NCI-H146 (cell line): ENCODE results near the gene CAMTA2.

ENCODE experiments used
- DNase-seq: peaks from one replicate; lab custom pipeline; 2025; lab: John Stamatoyannopoulos, UW

Gene CAMTA2

DNA sequence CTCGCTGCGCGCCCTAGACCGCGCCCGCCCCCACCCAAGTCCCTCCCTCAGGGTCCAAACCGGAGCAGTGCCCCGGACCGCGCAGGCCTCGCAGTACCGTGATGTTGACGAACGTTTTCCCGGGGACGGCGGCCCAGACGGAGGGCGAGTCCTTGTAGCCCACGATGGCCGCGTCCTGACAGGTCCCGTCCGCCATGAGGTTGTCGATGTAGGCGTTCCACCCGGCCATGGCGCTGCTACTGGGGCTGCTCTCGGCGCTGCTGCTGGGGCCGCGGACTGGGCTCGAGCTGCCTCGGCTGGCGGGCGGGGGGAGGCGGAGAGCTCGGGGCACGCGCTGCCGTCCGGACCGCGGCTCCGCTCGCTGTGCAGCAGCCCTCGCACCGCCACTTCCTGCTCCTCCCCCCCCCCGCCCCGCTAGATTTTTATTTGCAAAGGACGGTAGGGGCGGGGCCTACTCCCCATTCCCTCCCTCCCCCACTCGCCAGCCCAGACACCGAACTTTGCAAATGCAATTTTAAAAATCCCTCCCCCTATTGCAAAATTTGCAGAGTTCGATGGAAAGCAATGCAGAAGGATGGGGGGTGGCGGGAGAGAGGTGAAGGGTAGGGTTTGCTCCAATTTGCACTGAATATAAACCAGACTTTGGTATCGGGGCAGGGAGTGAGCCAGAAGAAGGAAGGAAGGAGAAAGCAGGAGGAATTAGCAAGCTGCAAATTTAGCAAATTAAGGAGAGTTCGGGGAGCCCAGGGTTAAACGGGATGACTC, 39.1 kb downstream of the CAMTA2 start, which contains the start of gene PFN1:
Gene PFN1, minus strand, starts transcription at position 365 of the 765 bp plus-strand sequence. Its CDS starts 136 bp downstream, at position 229.
- peak; percentile 90 for DNase-seq

DNA sequence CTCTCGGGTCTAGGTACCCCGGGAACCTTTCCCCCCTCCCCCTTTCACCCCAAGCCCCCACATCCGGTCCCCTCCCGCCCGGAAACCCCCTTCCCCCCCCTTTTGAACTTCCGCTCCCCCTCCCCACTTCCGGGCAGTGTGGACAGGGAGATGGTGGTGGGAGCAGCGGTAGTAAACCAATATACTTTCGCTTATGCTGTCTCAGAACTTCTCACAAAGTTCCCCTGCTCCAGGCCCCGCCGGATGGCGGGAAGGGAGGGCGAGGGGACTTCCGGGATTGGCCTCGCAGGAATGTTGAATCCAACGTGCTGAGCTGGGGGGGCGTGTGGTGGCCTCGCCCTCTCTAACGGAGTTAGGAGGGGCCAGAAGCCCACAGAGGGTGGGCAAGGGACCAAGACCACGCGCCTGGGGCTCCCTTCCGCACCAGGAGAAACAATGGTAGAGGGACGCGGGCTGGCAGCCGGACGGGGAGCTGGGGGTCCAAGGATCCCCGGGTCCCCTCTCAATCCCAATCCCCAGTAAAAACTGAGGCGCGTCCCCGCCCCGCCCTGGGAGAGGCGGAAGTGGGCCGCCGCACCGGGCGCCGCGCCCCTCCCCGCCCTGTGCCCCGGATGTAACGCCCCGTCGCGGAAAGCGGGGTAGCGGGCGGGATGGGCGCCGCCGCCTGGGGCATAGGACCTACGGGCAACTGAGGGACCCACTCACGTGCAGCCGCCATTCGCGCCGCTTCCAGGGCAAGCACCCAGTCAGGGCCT, 39.9 kb downstream of the CAMTA2 start:
- DNase-seq, result peak; percentile 50

DNA sequence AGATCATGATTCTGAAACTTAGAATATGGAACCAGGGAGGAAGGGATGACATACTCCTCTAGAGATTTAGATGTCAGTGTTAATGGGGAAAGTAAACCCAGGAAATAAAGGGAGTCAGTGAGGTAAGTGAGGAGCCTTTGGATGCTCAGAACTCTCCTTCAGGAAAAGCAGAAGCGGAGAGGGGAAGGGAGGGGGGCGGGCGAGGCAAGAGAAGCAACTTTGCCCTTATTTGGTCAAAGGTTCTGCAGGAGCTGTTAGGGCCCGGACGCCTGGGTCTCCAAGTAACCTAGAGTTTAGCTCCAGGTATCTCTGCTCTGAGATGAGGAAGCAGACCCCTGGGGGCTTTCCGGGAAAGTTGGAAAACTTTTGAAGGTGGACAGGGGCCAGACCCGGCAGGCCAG, 40.5 kb downstream of the CAMTA2 start:
- peak; percentile 42 for DNase-seq

DNA sequence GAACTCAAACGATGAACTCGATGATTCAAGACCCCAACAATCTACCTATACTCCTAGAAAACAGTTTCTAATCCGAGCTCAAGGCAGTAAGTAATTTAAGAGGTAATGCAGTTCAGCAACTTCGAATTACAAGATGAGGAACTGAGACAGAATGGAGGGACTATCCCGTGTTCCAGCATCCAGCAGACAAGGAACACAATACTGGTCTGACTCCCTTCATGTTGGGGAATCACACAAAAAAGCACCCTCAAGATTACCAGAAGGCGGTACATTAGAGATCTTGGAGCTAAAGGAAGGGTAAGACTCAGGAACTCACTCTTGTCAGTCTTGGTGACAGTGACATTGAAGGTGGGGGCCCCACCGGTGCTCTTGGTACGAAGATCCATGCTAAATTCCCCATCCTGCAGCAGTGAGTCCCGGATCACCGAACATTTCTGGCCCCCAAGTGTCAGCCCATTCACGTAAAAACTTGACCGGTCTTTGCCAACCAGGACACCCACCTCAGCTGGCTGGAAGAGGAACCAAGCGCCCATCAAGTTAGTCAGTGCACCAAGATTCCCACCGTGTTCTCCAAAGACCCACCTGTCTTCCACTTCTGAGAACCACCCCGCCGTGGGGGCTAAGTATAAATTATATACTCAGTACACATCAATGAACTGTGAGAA, 41.0 kb downstream of the CAMTA2 start:
- no peak for DNase-seq

DNA sequence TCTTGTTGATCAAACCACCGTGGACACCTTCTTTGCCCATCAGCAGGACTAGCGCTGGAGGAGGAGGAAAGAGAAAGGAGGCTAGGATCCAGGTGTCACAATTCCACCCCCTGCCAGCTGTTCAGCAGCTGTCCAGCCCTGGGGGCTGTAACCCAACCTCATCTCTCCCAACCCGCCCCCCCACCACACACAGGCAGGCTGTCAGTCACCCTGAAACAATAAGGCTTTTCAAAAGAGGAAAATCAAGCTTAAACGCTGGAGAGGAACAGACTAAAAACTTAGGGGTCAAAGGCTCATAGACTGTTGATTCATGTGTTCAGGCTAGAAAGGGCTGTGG, 41.6 kb downstream of the CAMTA2 start:
- no peak for DNase-seq

DNA sequence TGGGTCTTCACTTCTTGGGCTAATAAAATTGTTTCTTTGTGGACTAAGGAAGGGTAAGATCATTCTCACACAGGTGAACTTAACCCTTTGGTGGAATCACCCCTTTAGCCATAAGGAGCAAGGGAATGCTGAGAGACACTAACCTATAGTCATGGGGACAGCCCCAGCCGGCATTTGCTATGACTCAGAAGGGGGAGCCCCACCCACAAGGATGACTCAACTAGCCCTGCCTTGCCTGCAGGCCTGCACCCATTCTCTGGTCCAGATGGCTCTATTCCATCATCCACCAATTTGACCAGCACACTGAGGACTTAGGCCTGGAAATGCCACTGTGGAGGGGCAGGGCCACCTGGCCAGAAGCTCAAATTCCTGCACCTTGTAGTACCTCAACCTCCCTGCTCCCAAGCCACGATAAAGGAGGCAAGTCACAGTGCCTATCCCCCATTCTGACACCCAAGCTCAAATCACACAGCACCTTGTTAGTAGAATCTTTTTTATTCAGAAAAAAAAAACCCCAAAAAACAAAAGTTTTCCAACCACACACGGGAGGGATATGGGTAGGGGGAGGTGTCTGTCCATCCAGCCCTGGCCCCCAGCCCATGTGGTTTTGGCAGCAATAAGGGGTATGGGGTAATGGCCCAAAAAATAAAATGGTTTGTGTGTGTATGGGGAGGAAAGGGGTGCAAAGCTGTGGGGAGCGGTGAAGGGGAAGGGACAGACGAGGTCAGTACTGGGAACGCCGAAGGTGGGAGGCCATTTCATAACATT, 42.1 kb downstream of the CAMTA2 start:
- no peak for DNase-seq

DNA sequence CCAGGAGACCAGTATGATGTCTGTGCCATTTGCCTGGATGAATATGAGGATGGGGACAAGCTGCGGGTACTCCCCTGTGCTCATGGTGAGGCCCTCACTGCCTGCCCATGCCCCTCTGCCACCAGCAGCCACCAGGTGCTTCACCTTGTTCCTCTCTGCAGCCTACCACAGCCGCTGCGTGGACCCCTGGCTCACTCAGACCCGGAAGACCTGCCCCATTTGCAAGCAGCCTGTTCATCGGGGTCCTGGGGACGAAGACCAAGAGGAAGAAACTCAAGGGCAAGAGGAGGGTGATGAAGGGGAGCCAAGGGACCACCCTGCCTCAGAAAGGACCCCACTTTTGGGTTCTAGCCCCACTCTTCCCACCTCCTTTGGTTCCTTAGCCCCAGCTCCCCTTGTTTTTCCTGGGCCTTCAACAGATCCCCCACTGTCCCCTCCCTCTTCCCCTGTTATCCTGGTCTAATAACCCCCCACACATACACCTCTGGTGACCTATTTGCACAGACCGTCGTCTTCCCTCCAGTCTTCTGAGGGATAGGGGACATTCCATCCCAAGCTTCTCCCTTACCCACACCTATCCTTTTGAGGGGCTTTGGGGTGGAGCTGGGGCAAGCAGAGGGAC, 42.8 kb downstream of the CAMTA2 start:
- no peak for DNase-seq

DNA sequence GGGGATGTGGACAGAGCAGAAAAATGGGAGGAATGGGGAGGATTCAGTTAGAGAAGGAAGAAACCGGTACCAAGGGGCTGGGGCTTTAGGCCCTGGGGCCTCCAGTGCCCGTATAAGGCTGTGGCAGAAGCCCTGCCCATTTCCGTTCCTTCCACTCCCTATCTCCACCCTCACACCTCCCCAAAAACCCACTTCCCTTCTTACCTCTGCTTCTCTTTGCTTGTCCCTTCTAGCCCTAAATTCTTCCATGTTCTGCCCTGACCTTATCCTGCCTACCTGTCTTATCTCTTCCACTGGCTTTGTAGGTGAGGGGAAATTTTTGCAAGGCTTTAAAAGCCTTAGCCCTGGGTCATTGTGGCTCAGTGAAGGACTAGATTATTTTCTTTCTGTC, 43.3 kb downstream of the CAMTA2 start:
- DNase-seq, result no peak

DNA sequence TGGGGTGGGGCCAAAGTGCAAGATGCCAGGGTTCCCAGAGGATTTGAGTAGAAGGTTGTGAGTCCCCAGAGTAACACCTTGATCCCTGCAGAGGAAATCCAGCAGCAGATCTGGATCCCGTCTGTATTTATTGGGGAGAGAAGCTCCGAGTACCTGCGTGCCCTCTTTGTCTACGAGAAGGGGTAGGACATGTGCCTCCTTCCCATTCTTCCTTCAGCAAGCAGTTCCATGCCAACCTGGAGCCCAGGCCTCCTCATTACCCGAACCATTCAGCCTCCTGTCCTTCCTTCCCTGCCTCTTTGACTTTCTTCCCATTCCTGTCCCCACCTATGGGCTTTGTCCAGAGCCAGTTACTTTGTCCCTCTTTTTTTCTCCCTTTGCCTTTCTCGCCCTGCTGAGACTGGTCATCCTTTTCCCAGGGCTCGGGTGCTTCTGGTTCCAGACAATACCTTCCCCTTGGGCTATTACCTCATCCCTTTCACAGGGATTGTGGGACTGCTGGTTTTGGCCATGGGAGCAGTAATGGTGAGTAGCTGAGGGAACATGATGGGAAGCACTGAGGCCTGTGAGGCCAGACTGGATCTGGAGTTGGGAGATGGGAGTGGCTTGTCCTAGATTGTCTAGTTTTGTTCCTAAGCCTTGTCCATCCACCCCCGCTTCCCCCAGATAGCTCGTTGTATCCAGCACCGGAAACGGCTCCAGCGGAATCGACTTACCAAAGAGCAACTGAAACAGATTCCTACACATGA, 44.5 kb downstream of the CAMTA2 start:
- no peak for DNase-seq

DNA sequence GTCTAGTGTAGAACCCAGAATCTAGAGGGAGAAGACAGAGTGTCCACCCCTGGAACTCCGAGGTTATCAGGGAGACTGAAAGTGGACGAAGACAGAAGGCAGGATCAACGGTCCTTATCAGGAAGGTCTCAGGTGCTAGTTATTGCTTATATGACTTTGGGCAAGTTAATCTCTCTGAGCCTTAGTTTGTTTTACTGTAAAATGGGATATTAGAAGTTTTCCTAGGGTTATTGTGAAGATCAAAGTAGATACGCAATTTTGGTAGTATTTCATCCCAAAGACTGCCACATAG, 46.2 kb downstream of the CAMTA2 start:
- no peak for DNase-seq

DNA sequence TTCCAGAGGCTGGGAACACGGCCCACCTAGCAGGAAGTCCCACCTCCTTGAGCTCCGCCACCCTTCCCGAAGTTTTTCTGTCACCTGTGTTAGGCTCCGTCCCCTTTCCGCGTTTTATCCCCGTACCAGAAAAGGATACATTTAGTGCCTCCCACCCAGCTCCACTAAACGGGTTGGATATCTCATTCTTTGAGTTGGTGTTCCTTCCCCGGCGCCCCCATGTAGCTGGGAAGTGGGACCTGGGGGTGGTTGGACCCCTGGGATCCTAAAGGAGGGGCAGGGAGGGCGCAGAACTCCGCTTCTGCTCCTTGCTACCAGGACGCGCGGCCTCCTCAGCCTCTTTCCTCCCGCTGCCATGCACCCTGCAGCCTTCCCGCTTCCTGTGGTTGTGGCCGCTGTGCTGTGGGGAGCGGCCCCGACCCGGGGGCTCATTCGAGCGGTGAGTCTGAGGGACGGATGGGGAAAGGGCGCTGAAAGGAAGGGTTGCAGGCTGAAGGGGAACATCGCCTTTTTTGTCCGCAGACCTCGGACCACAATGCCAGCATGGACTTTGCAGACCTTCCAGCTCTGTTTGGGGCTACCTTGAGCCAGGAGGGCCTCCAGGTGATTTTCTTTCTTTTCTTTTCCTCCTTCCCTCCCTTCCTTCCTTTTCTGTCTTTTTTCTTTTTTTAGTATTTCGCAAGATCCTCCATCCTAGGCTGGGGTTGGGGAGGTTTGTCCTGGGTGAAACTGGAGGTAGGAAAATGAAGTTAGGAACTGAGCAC, 46.7 kb downstream of the CAMTA2 start:
- DNase-seq, result no peak

DNA sequence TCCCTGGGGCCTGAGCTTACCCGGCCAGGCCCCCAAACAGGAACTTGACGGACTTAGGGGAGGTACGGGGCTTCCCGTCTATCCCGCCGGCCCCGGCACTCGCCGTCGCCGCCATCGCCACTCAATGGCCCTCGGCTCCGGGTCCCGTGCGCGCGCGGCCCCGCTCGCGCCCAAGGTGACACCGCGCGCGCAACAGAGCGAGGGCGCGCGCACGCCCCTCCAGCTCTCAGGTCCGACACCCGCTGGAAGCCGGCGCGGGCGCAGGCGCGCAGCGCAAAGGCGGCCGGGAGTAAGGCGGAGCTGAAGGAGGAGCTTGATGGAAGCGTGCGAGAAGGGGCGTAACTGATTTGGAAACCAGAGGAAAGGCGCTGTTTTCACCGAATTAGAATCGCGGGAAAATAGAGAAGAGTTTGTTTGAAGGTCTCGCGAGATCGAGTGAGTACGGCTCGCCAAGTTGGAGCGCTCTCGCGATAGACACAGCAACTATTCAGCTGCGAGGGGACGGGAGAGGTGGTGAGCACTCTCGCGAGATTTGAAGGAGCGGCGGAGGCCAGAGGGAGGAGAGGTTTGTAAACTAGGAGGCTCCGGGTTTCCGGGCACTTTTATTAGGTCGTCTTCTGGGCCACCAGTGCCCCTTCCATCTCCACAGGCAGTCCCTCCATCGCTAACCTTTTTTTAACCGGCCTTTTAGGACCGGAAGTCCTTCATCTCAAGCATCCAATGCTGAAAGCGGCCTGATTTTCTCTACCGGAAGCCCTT, 47.5 kb downstream of the CAMTA2 start, which contains the start of the genes RNF167 and SLC25A11:
Gene RNF167, plus strand, starts transcription at position 473 of the 759 bp plus-strand sequence. CDS start 642 bp downstream, outside the sequence.
Gene SLC25A11, minus strand, starts transcription at position 251 of the 759 bp plus-strand sequence. Its CDS starts 136 bp downstream, at position 115.
- peak; percentile 97 for DNase-seq

DNA sequence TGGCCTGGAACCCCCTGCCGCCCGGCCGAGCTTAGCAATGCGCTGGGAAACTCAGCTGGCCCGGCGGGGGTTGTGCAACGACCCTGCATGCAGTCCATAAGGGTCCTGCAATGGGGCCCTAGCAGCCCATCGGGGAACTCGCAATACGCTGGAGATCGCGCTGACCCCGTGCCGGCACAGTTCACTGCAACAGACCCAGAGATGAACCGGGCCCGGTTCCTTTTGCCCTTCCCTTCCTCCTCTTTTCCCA, 48.0 kb downstream of the CAMTA2 start:
- DNase-seq, result no peak

DNA sequence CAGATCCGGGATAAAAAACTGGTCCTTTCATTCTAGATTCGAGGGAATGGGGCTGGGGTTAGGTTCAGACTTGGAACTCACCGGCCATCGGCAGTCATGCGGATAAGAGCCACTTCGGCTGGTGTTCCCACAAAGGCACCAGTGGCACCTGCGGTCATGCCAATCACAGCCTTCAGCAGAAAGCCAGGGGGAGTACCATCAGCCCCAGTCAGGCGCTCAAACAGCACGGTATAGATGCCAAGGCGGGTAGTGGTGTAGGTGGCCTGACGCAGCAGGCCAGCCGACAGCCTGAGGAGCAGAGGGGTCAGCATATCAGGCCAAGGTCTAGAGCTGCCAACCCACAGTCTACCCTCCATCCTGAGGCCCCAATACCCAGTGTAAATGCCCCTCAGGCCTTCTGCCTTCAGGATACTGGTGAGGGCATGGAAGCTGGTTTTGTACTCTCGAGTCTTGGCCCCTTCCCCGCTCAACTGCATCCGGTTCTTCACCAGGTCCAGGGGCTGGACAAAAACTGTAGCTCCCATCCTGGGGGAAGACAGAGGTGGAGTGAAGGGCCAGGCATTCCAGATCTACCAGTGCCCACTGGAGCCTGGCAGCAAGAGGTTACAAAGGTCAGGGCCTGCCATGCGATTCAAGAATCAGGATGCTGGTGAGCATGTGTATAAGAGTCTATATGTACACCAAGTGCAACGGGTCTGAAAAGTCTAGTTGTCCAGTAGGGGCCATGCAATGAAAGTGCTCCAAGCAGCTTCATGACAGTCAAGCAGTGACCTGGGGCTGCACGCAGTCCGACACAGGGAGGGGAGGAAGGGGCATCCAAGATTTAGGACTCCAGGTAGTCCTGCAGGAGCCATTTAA, 48.6 kb downstream of the CAMTA2 start:
- DNase-seq, result peak; percentile 33

DNA sequence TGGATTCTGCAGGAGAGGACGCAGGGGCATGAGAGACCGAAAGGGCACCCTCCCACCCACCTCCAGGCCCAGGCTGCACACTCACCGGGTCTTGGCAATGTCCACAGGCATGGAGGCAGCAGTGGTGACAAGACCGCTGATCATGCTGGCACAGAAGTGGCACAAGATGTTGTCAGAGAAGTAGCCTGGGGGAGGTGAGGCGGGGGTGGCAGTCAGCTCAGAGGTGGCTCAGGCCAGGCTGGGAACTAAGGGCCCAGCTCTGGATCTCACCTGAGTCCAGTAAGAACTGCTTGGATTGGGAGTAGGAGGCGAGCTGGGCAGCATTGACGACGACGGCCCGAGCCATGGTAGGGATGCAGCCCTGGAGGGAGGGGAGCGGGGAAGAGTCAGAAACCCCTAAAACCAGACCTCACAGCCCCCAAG, 49.4 kb downstream of the CAMTA2 start:
- no peak for DNase-seq

DNA sequence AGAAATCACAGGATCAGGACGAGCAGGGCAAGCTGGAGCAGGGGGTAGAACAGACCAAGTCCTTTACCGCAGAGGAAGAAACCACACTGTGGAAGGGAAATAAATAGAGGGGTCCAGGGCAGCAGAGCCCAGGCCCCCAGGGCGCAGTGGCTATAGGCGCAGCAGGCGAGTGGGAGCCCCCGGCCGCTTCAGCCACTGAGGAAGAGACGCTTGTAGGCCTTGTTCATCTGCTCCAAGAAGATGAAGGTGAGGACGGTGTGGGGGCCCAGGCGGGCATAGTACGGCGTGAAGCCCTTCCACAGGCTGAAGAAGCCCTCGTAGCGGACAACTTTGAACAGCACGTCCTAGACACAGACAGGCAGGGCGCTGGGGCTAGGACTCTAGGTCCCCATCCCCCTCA, 49.9 kb downstream of the CAMTA2 start:
- no peak for DNase-seq

DNA sequence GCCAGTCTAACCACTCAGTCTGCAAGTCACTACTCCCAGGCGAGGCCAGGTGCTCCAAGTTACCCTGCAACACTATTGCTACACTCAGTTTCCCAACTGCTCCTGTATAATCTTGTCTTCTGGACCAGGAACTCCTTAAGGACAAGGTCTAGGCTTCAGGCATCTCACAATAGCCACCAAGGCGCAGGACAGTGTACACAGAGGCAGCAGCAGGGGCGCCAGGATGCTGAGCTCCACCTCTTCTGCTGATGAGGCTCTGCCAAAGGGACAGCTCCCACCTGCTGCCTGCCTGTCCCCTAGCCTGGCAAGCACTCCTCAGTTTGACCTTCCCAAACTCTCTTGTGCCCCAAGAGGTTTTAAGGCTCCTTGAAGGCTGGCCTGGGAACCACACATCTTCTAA, 51.0 kb downstream of the CAMTA2 start:
- DNase-seq, result no peak

DNA sequence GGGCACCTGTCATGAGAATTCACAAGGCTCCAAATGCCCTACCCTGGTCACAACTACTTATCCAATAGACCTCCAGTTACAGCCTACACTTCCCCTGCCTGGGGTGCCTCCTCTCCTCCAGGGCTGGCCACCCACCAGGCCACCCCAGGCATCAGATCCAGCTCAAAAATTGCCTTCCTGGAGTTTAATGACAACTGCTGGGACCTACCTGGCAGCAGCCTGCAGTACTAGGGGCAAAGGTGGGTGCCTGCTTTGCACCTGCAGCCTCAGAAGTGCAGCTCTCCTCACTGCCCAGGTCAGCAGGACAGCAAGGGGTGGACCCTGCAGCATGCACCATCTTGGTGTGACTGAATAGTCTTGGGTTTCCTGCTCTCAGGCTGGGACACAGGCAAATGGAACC, 51.8 kb downstream of the CAMTA2 start:
- no peak for DNase-seq
